ACHN (cell line): Measurements from ENCODE around the gene MTX2.
"Not testable (repeated sequence)": the region's sequence is repeated elsewhere in the genome, so short reads cannot be mapped to it uniquely, and the experiment has no call there.

Source experiments
- DNase-seq: peaks from one replicate; pipeline ENCODE4 v3.0.0-alpha.2; 2015
- in situ Hi-C: cut with HindIII; loops from 2 replicates; pipeline ENCODE4 v1.10.0; 2017; ENCODE audit warnings: low sequenced_read_pairs, low pct_ligation_motif_present, low pct_unique_long_range_greater_than_20kb

The MTX2 gene

GRCh38 chr2:176283291-176284068 lies 14.2 kb downstream of the MTX2 start:
- in situ Hi-C loops = no loop called here
- peak; percentile 10 for DNase-seq

- in situ Hi-C loops = no loop called here
- DNase-seq = no peak
These were observed 15.3 kb downstream of the MTX2 start for GRCh38 chr2:176284461-176285049.

- DNase-seq = peak; percentile 10
- in situ Hi-C loops = no loop called here
These were observed 16.1 kb downstream of the MTX2 start for GRCh38 chr2:176285321-176285720.

- no peak for DNase-seq
These were observed 22.1 kb downstream of the MTX2 start for GRCh38 chr2:176291335-176291734.

GRCh38 chr2:176291809-176292283 lies 22.6 kb downstream of the MTX2 start:
- in situ Hi-C loops = no loop called here
- no peak for DNase-seq

More at GRCh38 chr2:176291335-176291734, 22.1 kb downstream of the MTX2 start:
- in situ Hi-C loops = no loop called here

- in situ Hi-C loops = no loop called here
- DNase-seq = no peak
These were observed 23.4 kb downstream of the MTX2 start for GRCh38 chr2:176292608-176293007.

- DNase-seq = no peak
- in situ Hi-C loops = no loop called here
These were observed 24.1 kb downstream of the MTX2 start for GRCh38 chr2:176293334-176293733.

GRCh38 chr2:176297067-176297466 lies 27.8 kb downstream of the MTX2 start:
- DNase-seq = no peak
- in situ Hi-C loops = no loop called here

GRCh38 chr2:176297737-176298136 lies 28.5 kb downstream of the MTX2 start:
- in situ Hi-C loops = no loop called here
- no peak for DNase-seq

- DNase-seq, in situ Hi-C loops: not testable (repeated sequence)
These were observed 36.8 kb downstream of the MTX2 start for GRCh38 chr2:176306020-176306419.

- in situ Hi-C loops = no loop called here
- DNase-seq = no peak
These were observed 48.0 kb downstream of the MTX2 start for GRCh38 chr2:176317199-176317598.

- DNase-seq = no peak
- in situ Hi-C loops = no loop called here
These were observed 48.4 kb downstream of the MTX2 start for GRCh38 chr2:176317623-176318065.

- DNase-seq = no peak
- in situ Hi-C loops = no loop called here
These were observed 52.7 kb downstream of the MTX2 start for GRCh38 chr2:176321916-176322315.

- in situ Hi-C loops = no loop called here
- peak; percentile 88 for DNase-seq
These were observed 55.6 kb downstream of the MTX2 start for GRCh38 chr2:176324862-176325261.

GRCh38 chr2:176325732-176326131 lies 56.5 kb downstream of the MTX2 start:
- in situ Hi-C loops = no loop called here
- peak; percentile 28 for DNase-seq

- in situ Hi-C loops = no loop called here
- no peak for DNase-seq
These were observed 58.9 kb downstream of the MTX2 start for GRCh38 chr2:176328149-176328548.

- no peak for DNase-seq
- in situ Hi-C loops = no loop called here
These were observed 61.4 kb downstream of the MTX2 start for GRCh38 chr2:176330612-176331011.

- in situ Hi-C loops = no loop called here
- DNase-seq = no peak
These were observed 62.4 kb downstream of the MTX2 start for GRCh38 chr2:176331646-176332045.

GRCh38 chr2:176334729-176335128 lies 65.5 kb downstream of the MTX2 start:
- in situ Hi-C loops = no loop called here

GRCh38 chr2:176338395-176338794 lies 69.2 kb downstream of the MTX2 start:
- in situ Hi-C loops = no loop called here

More at GRCh38 chr2:176334729-176335128, 65.5 kb downstream of the MTX2 start:
- DNase-seq = no peak

More at GRCh38 chr2:176338395-176338794, 69.2 kb downstream of the MTX2 start:
- no peak for DNase-seq
